Heart left ventricle (tissue), 16 donors: Measurements from ENCODE around the gene FCRL2. TPM values are rescaled to one million over a fixed set of nuclear protein-coding genes. Genes with fewer than 3 reads are reported as not detected.

Experiments used
- ATAC-seq, 4 donors: fragments of 200-7000 bp; cut with Tn5 transposase; one replicate each; pipeline ENCODE4 v1.9.1; 2020 to 2022; ENCODE audit warnings: moderate library complexity in 4 of 4, mild to moderate bottlenecking in 3 of 4, moderate number of reproducible peaks in 1 of 4
- DNase-seq, 5 donors: peaks; one replicate each; pipeline ENCODE4 v3.0.0-alpha.2; 2020
- H3K27ac ChIP-seq, 12 donors: fragments of 200-600 bp; sonication (generic) in 4 of 12; one replicate each; pipeline versions ENCODE4 v1.5.0 to v1.8.0; 2016 to 2022; ENCODE audit warnings: mild to moderate bottlenecking in 2 of 12
- H3K27me3 ChIP-seq, 9 donors: fragments of 200-600 bp; sonication (generic) in 2 of 9; one replicate each; pipeline versions ENCODE4 v1.5.1 to v1.8.0; 2016 to 2022; ENCODE audit warnings: mild to moderate bottlenecking in 3 of 9
- H3K36me3 ChIP-seq, 9 donors: fragments of 200-600 bp; sonication (generic) in 2 of 9; one replicate each; pipeline versions ENCODE4 v1.5.0 to v1.8.0; 2018 to 2022; ENCODE audit warnings: mild to moderate bottlenecking in 2 of 9
- H3K4me1 ChIP-seq, 12 donors: fragments of 200-600 bp; sonication (generic) in 4 of 12; one replicate each; pipeline versions ENCODE4 v1.5.0 to v1.8.0; 2016 to 2022; ENCODE audit warnings: mild to moderate bottlenecking in 3 of 12
- H3K4me3 ChIP-seq, 12 donors: fragments of 200-600 bp; sonication (generic) in 4 of 12; one replicate each; pipeline versions ENCODE4 v1.5.0 to v1.8.0; 2017 to 2022; ENCODE audit warnings: mild to moderate bottlenecking in 9 of 12, moderate library complexity in 4 of 12
- H3K9me3 ChIP-seq, 12 donors: fragments of 200-600 bp; sonication (generic) in 4 of 12; one replicate each; pipeline versions ENCODE4 v1.5.0 to v1.8.0; 2016 to 2022; ENCODE audit warnings: mild to moderate bottlenecking in 1 of 12
- POLR2A ChIP-seq, 2 donors: fragments of 450-650 bp; IDR thresholded peaks; one replicate each; pipeline ENCODE4 v1.6.1; 2017; ENCODE audit warnings: antibody characterized with exemption in 2 of 2, mild to moderate bottlenecking in 2 of 2, moderate library complexity in 2 of 2
- WGBS, 4 donors: extraction: QIAGEN DNeasy Blood & Tissue Kit in 2 of 4; methylation state at CpG; one replicate each; pipeline versions ENCODE4 v1.1.5 to v1.1.7; 2013 to 2018; 5-methylcytosine and 5-hydroxymethylcytosine counted together
- intact Hi-C, 10 donors: fragments of 100-400 bp; cut with DNase I; formaldehyde crosslinking; loops; one replicate each; pipeline versions ENCODE4 v1.11.1 to v1.14.2; 2022
- polyA plus RNA-seq, 2 donors: library from polyadenylated mRNA; stranded (reverse); fragments of 200-250 nt; gene quantifications; one replicate each; pipeline ENCODE4 v1.2.3, GENCODE V29; 2013
- total RNA-seq, 9 donors: library from RNA; depleted of rRNA in 2 of 9; stranded (reverse); fragments of >200 nt in 2 of 9; fragmentation: NEBNext Ultra II Directional in 3 of 9; extraction: Animal tissue kit (Norgen Biotek cat#: 25700) in 3 of 9; gene quantifications; one replicate each; pipeline versions ENCODE4 v1.1.0 to v1.2.4, GENCODE V29; 2016 to 2023
- TF ChIP-seq, protein P1 (sequence below), 12 donors: fragments of 200-600 bp; sonication (generic) in 4 of 12; IDR thresholded peaks; one replicate each; pipeline versions ENCODE4 v1.5.0 to v1.8.0; 2018 to 2022; ENCODE audit warnings: antibody characterized with exemption in 12 of 12, mild to moderate bottlenecking in 5 of 12
- donor health status: ischemic (EF 13 %, LVEDD 7.1; RV severe dilation, severe dysfunction).
- donor health status: healthy with polysubstance abuse.
- donor health status: DM: no; HTN: yes; CAD: no.
- donor health status: DM: no; HTN: no; CAD: no.
- donor health status: ischemic (EF 25% LVEDD 6.9; RV normal size, moderate dysfunction).
- donor health status: ischemic (EF 25% LVEDD 5.7; RV mildly dilated, moderate dysfunction).
- donor health status: healthy.
- donor health status: DM: yes; HTN: yes; CAD: no.
- donor health status: ischemic (EF 35%, LVEDD 5.7; RV mildly dilated, moderate dysfunction).
- donor health status: nonischemic (EF 11% LVEDD 7.7; RV severe dilation, severe dysfunction).
- donor health status: DM: yes; HTN: yes; CAD: no.
- donor health status: PGD.
- donor health status: ischemic (EF 29% LVEDD 5.4; RV normal size, mild dysfunction).
- donor health status: nonischemic (EF 23%, LVEDD 6.1; RV moderate dilation, normal function).

FCRL2 gene
- total and polyA plus RNA-seq, 11 donors: 0.07 TPM; not detected in 10

- intact Hi-C loops: no loop called here
- DNase-seq (no peak), ATAC-seq (no peak)
- H3K27ac ChIP-seq: no peak overlapping the region
- H3K36me3 ChIP-seq: no peaks in the 10 kb centered on the region
- TF ChIP-seq POLR2A (IDR thresholded peaks at IDR 0.05): no peak
- TF ChIP-seq, protein P1, sequence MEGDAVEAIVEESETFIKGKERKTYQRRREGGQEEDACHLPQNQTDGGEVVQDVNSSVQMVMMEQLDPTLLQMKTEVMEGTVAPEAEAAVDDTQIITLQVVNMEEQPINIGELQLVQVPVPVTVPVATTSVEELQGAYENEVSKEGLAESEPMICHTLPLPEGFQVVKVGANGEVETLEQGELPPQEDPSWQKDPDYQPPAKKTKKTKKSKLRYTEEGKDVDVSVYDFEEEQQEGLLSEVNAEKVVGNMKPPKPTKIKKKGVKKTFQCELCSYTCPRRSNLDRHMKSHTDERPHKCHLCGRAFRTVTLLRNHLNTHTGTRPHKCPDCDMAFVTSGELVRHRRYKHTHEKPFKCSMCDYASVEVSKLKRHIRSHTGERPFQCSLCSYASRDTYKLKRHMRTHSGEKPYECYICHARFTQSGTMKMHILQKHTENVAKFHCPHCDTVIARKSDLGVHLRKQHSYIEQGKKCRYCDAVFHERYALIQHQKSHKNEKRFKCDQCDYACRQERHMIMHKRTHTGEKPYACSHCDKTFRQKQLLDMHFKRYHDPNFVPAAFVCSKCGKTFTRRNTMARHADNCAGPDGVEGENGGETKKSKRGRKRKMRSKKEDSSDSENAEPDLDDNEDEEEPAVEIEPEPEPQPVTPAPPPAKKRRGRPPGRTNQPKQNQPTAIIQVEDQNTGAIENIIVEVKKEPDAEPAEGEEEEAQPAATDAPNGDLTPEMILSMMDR (IDR thresholded peaks at IDR 0.05): no peak
- peaks cover 0 to 5% (median 0%) of the 10 kb centered on the region in 12 donors for H3K4me1 ChIP-seq
- H3K9me3 ChIP-seq: no peaks in the 10 kb centered on the region
- H3K4me3 ChIP-seq: no peak overlapping the region
- 69 to 74% (median 72%) methylated on average over 8 of the region's 8 CpGs for WGBS, 4 donors
- peaks cover 0 to 4% (median 0%) of the 10 kb centered on the region in 9 donors for H3K27me3 ChIP-seq
Measured at GRCh38 chr1:157771661-157772425, 5.1 kb downstream of the FCRL2 start.

DNA sequence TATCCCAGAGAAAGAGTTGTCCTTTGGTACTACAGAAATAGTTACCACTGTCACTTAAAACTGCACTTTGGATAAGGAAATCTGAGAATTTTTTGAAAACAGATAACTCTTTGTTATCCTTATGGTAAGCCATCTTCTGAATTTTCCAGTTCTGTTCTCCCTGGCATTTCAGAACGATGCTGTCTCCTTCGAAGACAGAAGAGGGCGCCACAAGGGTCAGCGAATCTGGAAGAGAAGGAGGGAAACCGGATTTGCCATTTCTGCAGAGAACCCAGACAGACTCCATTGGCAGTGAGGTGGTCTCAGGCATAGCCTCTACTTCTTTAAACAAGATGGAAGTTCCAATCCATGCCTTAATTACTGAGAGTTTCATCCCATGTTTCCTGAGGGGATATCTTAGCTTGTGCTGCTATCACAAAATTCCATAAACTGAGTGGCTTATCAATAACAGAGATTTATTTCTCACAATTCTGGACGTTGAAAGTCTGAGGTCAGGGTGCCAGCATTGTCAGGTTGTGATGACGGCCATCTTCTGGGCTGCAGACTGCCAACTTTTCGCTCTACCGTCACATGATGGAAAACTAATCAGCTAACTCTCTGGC is 6.4 kb downstream of the FCRL2 start:
- no peak for DNase-seq

GRCh38 chr1:157766792-157767191 is 10.1 kb downstream of the FCRL2 start:
- Histone ChIP-seq H3K4me1 (no peaks in the 10 kb centered on the region), H3K27me3 (no peaks in the 10 kb centered on the region), H3K9me3 (no peaks in the 10 kb centered on the region), H3K36me3 (no peaks in the 10 kb centered on the region), H3K4me3 (no peak overlapping the region), H3K27ac (no peak overlapping the region)
- no peak for ATAC-seq
- no peak for DNase-seq
- no peak for TF ChIP-seq POLR2A (IDR thresholded peaks at IDR 0.05)
- TF ChIP-seq, protein P1 (IDR thresholded peaks at IDR 0.05): no peak
- intact Hi-C loops: no loop called here

More for the DNA sequence above, 6.4 kb downstream of the FCRL2 start:
- H3K27me3 ChIP-seq: peaks cover 0 to 4% (median 0%) of the 10 kb centered on the region in 9 donors
- H3K4me1 ChIP-seq: peaks cover 0 to 5% (median 0%) of the 10 kb centered on the region in 12 donors
- intact Hi-C loops: no loop called here
- no peaks in the 10 kb centered on the region for H3K36me3 ChIP-seq
- H3K4me3 ChIP-seq: no peak overlapping the region
- H3K27ac ChIP-seq: no peak overlapping the region
- WGBS, 4 donors: 37 to 50% (median 43%) methylated on average over 9 of the region's 9 CpGs
- no peak for ATAC-seq
- no peaks in the 10 kb centered on the region for H3K9me3 ChIP-seq
- TF ChIP-seq, protein P1 (IDR thresholded peaks at IDR 0.05): no peak
- TF ChIP-seq POLR2A (IDR thresholded peaks at IDR 0.05): no peak

DNA sequence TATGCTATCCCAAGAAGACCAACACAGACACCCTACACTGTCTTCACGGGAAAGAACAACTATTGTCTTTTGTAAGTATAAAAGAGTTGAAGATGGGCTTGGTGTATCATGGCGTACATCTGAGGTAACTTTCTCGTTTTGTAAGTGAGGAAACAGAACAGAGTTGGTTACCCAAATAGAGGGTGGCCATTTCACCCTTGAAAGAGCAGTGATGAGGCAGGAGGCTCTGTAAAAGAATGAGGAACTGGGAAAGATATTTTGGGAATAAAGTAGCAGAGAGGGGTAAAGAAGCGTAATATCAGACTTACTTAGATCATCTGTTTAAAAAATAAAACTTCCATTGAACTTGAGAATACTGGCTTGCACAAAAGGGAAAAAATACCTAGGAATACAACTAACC is 18.9 kb downstream of the FCRL2 start:
- Histone ChIP-seq H3K27me3 (no peaks in the 10 kb centered on the region), H3K4me1 (no peaks in the 10 kb centered on the region), H3K36me3 (no peaks in the 10 kb centered on the region), H3K27ac (no peak overlapping the region), H3K9me3 (peaks cover 0 to 16% (median 0%) of the 10 kb centered on the region in 12 donors), H3K4me3 (no peak overlapping the region)
- DNase-seq: no peak
- intact Hi-C loops: no loop called here
- ATAC-seq: no peak
- TF ChIP-seq, protein P1 (IDR thresholded peaks at IDR 0.05): no peak
- TF ChIP-seq POLR2A (IDR thresholded peaks at IDR 0.05): no peak
- 83 to 86% (median 85%) methylated on average over 4 of the region's 4 CpGs for WGBS, 4 donors
